Measurements from ENCODE around the gene SEPTIN12.

- TF ChIP-seq POLR2AphosphoS5 (IDR thresholded peaks at IDR 0.05; ENCODE audit: low read depth, low read length) (no peak), TAF1 (IDR thresholded peaks at IDR 0.05; ENCODE audit: low read depth, low read length) (no peak), POLR2A (IDR thresholded peaks at IDR 0.05; ENCODE audit: control extremely low read depth in 1 of 2, low read depth in 2 of 2, low read length in 2 of 2) (no peak)
Measured at GRCh38 chr16:4733211-4733742, 54.9 kb downstream of the SEPTIN12 start.

Measured in H1 (cell line).